Measurements from ENCODE around the gene DISP1. TPM values are rescaled to one million over a fixed set of nuclear protein-coding genes. Genes with fewer than 3 reads are reported as not detected.

DISP1 gene
- total and polyA plus RNA-seq, 12 donors = 3.3 to 7.5 (median 5.5) TPM

DNA sequence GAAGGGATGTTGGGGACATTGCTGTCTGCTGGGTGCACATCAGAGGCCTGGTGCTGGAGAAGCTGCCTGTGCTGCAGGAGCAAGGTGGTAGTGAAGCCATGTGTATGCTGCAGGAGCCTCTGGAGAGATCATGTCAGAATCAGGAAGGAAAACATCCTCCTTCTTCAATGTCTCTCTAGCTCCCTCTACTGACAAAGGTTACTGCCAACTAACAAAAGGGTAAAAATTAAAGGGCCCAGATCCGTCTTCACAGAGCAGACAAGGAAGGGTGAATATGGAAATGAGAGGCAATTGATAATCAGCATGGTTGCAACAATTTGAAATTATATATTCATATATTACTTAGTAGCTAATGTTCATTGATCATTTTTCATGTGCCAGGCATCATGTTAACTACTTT, 45.7 kb upstream of the DISP1 start:
- intact Hi-C loops (cut with DNase I) = no loop called here
- 74% methylated on average over 1 of the region's 1 CpG for WGBS, 2 donors
- H3K9me3 ChIP-seq = peaks cover 0 to 23% (median 8%) of the 10 kb centered on the region in 11 donors
- DNase-seq (no peak), ATAC-seq (no peak)
- TF ChIP-seq, protein P1, sequence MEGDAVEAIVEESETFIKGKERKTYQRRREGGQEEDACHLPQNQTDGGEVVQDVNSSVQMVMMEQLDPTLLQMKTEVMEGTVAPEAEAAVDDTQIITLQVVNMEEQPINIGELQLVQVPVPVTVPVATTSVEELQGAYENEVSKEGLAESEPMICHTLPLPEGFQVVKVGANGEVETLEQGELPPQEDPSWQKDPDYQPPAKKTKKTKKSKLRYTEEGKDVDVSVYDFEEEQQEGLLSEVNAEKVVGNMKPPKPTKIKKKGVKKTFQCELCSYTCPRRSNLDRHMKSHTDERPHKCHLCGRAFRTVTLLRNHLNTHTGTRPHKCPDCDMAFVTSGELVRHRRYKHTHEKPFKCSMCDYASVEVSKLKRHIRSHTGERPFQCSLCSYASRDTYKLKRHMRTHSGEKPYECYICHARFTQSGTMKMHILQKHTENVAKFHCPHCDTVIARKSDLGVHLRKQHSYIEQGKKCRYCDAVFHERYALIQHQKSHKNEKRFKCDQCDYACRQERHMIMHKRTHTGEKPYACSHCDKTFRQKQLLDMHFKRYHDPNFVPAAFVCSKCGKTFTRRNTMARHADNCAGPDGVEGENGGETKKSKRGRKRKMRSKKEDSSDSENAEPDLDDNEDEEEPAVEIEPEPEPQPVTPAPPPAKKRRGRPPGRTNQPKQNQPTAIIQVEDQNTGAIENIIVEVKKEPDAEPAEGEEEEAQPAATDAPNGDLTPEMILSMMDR (IDR thresholded peaks at IDR 0.05) = peak in 1 of 9 donors; percentile 7
- H3K4me3 ChIP-seq = no peak overlapping the region
- peaks cover 0 to 21% (median 0%) of the 10 kb centered on the region in 9 donors for H3K4me1 ChIP-seq
- no peak overlapping the region for H3K27ac ChIP-seq
- H3K27me3 ChIP-seq = no peaks in the 10 kb centered on the region
- H3K36me3 ChIP-seq = no peaks in the 10 kb centered on the region

DNA sequence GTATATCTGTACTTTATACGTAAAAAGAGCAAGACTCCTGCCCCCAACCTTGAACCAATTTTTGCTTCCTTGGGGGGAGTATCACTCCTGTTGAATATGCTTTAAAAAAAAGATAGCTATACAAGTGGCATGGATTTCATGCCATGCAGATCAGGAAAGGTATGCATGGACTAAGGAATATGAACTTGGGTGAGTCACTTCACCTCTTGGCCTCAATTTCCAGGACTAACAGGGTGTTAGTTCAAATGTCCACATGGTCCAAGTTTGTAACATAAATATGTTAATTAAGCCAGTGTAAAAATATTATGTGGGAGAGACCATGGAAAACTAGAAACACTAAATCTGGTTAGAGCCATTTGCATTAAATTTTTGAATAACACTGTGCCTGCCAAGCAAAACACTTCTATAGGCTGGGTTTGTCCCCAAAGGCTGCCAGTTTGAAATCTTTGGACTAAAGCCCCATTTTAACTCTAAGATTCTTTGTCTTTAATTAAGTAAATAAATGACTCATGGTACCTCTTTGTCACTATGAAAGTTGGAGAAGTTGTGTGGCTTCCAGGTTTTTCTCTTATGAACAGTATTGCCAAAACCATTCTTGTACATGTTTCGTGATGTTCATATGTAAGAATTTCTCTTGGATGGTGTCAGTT, 44.7 kb upstream of the DISP1 start:
- TF ChIP-seq, protein P1 (IDR thresholded peaks at IDR 0.05) = no peak
- H3K4me3 ChIP-seq = no peak overlapping the region
- ATAC-seq = no peak
- intact Hi-C loops (cut with DNase I) = no loop called here
- H3K27ac ChIP-seq = no peak overlapping the region
- no peak for DNase-seq
- H3K27me3 ChIP-seq = no peaks in the 10 kb centered on the region
- 83 to 85% methylated on average over 2 of the region's 2 CpGs for WGBS, 2 donors
- peaks cover 0 to 17% (median 8%) of the 10 kb centered on the region in 11 donors for H3K9me3 ChIP-seq
- peaks cover 0 to 21% (median 0%) of the 10 kb centered on the region in 9 donors for H3K4me1 ChIP-seq
- no peaks in the 10 kb centered on the region for H3K36me3 ChIP-seq

DNA sequence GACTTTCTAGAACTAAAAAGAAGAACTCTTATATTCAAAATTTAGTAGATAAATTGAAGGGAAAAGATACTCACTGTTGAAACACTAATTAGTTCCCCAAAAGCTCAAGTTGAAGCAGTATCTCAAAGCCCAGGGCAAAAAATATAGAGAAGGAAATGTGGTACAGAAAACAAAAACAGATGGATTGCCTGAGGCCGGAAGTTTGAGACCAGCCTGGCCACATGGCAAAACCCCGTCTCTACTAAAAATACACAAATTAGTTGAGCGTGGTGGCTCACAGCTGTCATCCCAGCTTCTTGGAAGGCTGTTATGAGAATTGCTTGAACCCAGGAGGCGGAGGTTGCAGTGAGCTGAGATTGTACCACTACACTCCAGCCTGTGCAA, 41.9 kb upstream of the DISP1 start:
- WGBS, 2 donors = 56 to 57% methylated on average over 4 of the region's 4 CpGs
- peak in 1 of 2 donors; percentile 38 for DNase-seq
- Histone ChIP-seq H3K4me1 (peaks cover 0 to 25% (median 0%) of the 10 kb centered on the region in 9 donors), H3K36me3 (no peaks in the 10 kb centered on the region), H3K27me3 (no peaks in the 10 kb centered on the region), H3K27ac (peak overlapping the region in 9 of 10 donors; percentile 41 to 84 (median 72)), H3K9me3 (peaks cover 0 to 17% (median 8%) of the 10 kb centered on the region in 11 donors), H3K4me3 (peak overlapping the region in 3 of 10 donors; percentile 29 to 35 (median 32))
- TF ChIP-seq, protein P1 (IDR thresholded peaks at IDR 0.05) = no peak
- ATAC-seq = peak in 7 of 8 donors; percentile 66 to 86 (median 69)
- intact Hi-C loops (cut with DNase I) = no loop called here

- intact Hi-C loops (cut with DNase I) = no loop called here
- TF ChIP-seq, protein P1 (IDR thresholded peaks at IDR 0.05) = no peak
- WGBS, 2 donors = 94 to 98% methylated on average over 1 of the region's 1 CpG
- peaks cover 0 to 5% (median 0%) of the 10 kb centered on the region in 7 donors for H3K27me3 ChIP-seq
- ATAC-seq (peak in 1 of 8 donors; percentile 48), DNase-seq (no peak)
- H3K36me3 ChIP-seq = no peaks in the 10 kb centered on the region
- H3K4me1 ChIP-seq = peaks cover 0 to 22% (median 0%) of the 10 kb centered on the region in 9 donors
- no peaks in the 10 kb centered on the region for H3K9me3 ChIP-seq
- no peak overlapping the region for H3K4me3 ChIP-seq
- H3K27ac ChIP-seq = no peak overlapping the region
Measured at GRCh38 chr1:222777463-222777862, 37.4 kb upstream of the DISP1 start.
